ENCODE data around the gene CHMP1A.

CHMP1A gene

DNA sequence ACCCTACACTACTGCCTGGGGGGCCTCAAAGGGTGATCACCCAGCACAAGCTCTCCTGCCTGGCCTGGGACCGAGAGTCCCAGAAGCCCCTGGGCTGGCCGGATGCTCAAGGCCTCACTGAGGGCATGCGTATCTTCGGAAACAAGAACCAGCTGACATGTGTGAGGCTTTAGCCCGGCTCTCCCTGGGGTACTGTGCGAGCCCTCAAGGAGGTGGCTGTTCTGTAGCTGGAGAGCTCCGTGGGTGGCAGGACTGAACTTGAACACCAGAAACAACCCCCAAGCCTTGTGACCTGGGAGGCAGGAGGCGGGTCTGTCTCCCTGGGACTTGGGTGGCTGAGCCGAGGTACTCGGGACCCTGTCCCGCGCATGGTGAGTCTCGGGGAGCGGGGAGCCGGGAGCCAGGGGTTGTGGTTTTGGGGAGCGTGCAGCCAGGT, 37.1 kb downstream of the CHMP1A start:
- no peak overlapping the region for H2BK120ac ChIP-seq (ENCODE audit: insufficient read depth, low read length, poor library complexity)
- no peak overlapping the region for H2AFZ ChIP-seq (ENCODE audit: insufficient read depth, low read length, poor library complexity)
- H3K9ac ChIP-seq (ENCODE audit: low read length): no peak overlapping the region
- no peaks in the 10 kb centered on the region for H3K27me3 ChIP-seq (ENCODE audit: insufficient read depth, low read length)
- no peak overlapping the region for H4K8ac ChIP-seq (ENCODE audit: low read depth, low read length)
- H3K4me1 ChIP-seq (ENCODE audit: control insufficient read depth in 1 of 2, insufficient read depth in 2 of 2, low read length in 2 of 2): peaks cover 3 to 14% of the 10 kb centered on the region in 2 experiments
- no peak overlapping the region for H4K91ac ChIP-seq (ENCODE audit: low read depth, low read length)
- H2BK12ac ChIP-seq (ENCODE audit: low read length): no peak overlapping the region
- no CpG with 5 or more reads among the region's 16 CpGs for WGBS (ENCODE audit: extremely low coverage, insufficient coverage, insufficient read length)
- H3K18ac ChIP-seq (ENCODE audit: low read length): no peak overlapping the region
- no peaks in the 10 kb centered on the region for H3K36me3 ChIP-seq (ENCODE audit: control insufficient read depth in 1 of 2, insufficient read depth in 2 of 2, low read length in 2 of 2)
- H3K4me2 ChIP-seq (ENCODE audit: low read length): no peak overlapping the region
- H3K14ac ChIP-seq (ENCODE audit: low read length): no peak overlapping the region
- no peak for DNase-seq
- no peak overlapping the region for H3K4ac ChIP-seq (ENCODE audit: low read depth, low read length)
- H3K79me1 ChIP-seq (ENCODE audit: low read length): no peaks in the 10 kb centered on the region
- no peak overlapping the region for H2AK5ac ChIP-seq (ENCODE audit: low read length)
- H3K27ac ChIP-seq (ENCODE audit: low read depth, low read length): no peak overlapping the region
- H3K9me3 ChIP-seq (ENCODE audit: insufficient read depth, low read depth, low read length): peaks cover 3% of the 10 kb centered on the region
- H2BK5ac ChIP-seq (ENCODE audit: low read depth, low read length, poor library complexity): no peak overlapping the region
- no peak overlapping the region for H4K12ac ChIP-seq (ENCODE audit: low read depth, low read length)
- no peak overlapping the region for H3K4me3 ChIP-seq (ENCODE audit: low read depth, low read length)
- no peaks in the 10 kb centered on the region for H3K79me2 ChIP-seq (ENCODE audit: control insufficient read depth, insufficient read depth, low read length, poor library complexity)
- H3K23ac ChIP-seq (ENCODE audit: low read length): no peak overlapping the region

DNA sequence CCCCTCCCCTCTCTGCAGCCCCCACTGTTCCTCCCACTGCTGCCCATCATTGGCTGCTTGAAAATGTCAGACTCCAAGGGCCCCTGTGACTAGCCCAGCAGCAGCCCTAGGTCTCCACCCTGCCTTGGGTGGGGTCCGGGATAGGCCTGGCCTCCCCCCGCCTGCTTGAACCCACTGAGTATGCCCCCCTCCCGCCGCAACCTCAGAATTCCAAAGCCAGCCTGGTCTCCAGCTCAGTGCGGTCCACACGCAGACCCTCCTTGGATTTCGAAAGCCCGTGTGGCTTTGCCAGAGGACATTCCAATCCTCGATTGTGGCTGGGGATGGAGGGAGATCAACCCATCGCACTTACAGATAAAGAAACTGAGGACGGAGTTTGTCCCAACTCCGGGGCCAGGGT, 37.7 kb downstream of the CHMP1A start:
- Histone ChIP-seq H4K8ac (ENCODE audit: low read depth, low read length) (no peak overlapping the region), H2BK12ac (ENCODE audit: low read length) (no peak overlapping the region), H3K79me1 (ENCODE audit: low read length) (no peaks in the 10 kb centered on the region), H3K27ac (ENCODE audit: low read depth, low read length) (no peak overlapping the region), H3K4me1 (ENCODE audit: control insufficient read depth in 1 of 2, insufficient read depth in 2 of 2, low read length in 2 of 2) (peaks cover 0 to 10% of the 10 kb centered on the region in 2 experiments), H2BK5ac (ENCODE audit: low read depth, low read length, poor library complexity) (no peak overlapping the region), H3K23ac (ENCODE audit: low read length) (no peak overlapping the region), H3K4ac (ENCODE audit: low read depth, low read length) (no peak overlapping the region), H3K9ac (ENCODE audit: low read length) (no peak overlapping the region), H3K79me2 (ENCODE audit: control insufficient read depth, insufficient read depth, low read length, poor library complexity) (no peaks in the 10 kb centered on the region), H4K91ac (ENCODE audit: low read depth, low read length) (no peak overlapping the region), H2AFZ (ENCODE audit: insufficient read depth, low read length, poor library complexity) (no peak overlapping the region), H2AK5ac (ENCODE audit: low read length) (no peak overlapping the region), H3K4me2 (ENCODE audit: low read length) (no peak overlapping the region), H3K9me3 (ENCODE audit: insufficient read depth, low read depth, low read length) (peaks cover 3% of the 10 kb centered on the region), H3K4me3 (ENCODE audit: low read depth, low read length) (no peak overlapping the region), H3K18ac (ENCODE audit: low read length) (no peak overlapping the region), H2BK120ac (ENCODE audit: insufficient read depth, low read length, poor library complexity) (no peak overlapping the region), H4K12ac (ENCODE audit: low read depth, low read length) (no peak overlapping the region), H3K27me3 (ENCODE audit: insufficient read depth, low read length) (no peaks in the 10 kb centered on the region), H3K36me3 (ENCODE audit: control insufficient read depth in 1 of 2, insufficient read depth in 2 of 2, low read length in 2 of 2) (no peaks in the 10 kb centered on the region), H3K14ac (ENCODE audit: low read length) (no peak overlapping the region)
- WGBS (ENCODE audit: extremely low coverage, insufficient coverage, insufficient read length): no CpG with 5 or more reads among the region's 12 CpGs
- no peak for DNase-seq

DNA sequence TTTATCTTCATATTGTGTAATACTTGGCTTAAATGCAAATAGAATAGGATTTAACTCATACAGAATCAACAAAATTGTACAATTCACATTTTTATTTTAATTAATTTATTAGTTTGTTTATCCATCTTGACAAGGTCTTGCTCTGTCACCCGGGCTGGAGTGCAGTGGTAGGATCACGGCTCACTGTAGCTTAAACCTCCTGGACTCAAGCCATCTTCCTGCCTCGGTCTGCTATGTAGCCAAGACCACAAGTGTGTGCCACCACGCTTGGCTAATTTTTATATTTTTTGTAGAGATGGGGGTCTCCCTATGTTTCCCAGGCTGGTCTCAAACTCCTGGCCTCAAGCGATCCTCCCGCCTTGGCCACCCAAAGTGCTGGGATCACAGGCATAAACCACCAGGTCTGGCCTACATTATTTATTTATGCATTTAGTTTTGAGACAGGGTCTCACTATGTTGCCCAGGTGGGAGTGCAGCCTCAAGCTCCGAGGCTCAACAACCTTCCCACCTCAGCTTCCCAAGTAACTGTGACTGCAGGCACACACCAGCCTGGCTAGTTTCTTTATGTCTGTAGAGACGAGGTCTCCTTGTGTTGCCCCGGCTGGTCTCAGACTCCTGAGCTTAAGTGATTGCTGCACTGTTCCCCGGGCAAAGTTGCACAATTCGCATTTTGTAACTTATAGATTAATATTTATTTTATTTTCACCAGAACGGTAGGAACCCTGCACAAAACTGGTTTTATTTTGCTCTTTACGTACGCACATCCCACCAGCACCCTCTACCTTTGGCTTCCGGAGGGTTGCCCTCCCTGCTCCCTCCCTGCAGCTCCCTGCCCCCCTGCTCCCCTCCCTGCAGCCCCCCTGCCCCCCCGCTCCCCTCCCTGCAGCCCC, 39.2 kb downstream of the CHMP1A start:
- no peak overlapping the region for H3K27ac ChIP-seq (ENCODE audit: low read depth, low read length)
- H3K4ac ChIP-seq (ENCODE audit: low read depth, low read length): no peak overlapping the region
- peaks cover 3% of the 10 kb centered on the region for H3K9me3 ChIP-seq (ENCODE audit: insufficient read depth, low read depth, low read length)
- no peak overlapping the region for H2AK5ac ChIP-seq (ENCODE audit: low read length)
- H2BK5ac ChIP-seq (ENCODE audit: low read depth, low read length, poor library complexity): no peak overlapping the region
- H2BK120ac ChIP-seq (ENCODE audit: insufficient read depth, low read length, poor library complexity): no peak overlapping the region
- no peaks in the 10 kb centered on the region for H3K27me3 ChIP-seq (ENCODE audit: insufficient read depth, low read length)
- H3K23ac ChIP-seq (ENCODE audit: low read length): no peak overlapping the region
- no peak overlapping the region for H3K9ac ChIP-seq (ENCODE audit: low read length)
- no peak overlapping the region for H3K14ac ChIP-seq (ENCODE audit: low read length)
- H4K91ac ChIP-seq (ENCODE audit: low read depth, low read length): no peak overlapping the region
- H3K4me2 ChIP-seq (ENCODE audit: low read length): no peak overlapping the region
- no peaks in the 10 kb centered on the region for H3K79me2 ChIP-seq (ENCODE audit: control insufficient read depth, insufficient read depth, low read length, poor library complexity)
- no peaks in the 10 kb centered on the region for H3K36me3 ChIP-seq (ENCODE audit: control insufficient read depth in 1 of 2, insufficient read depth in 2 of 2, low read length in 2 of 2)
- H4K8ac ChIP-seq (ENCODE audit: low read depth, low read length): no peak overlapping the region
- no peak overlapping the region for H2BK12ac ChIP-seq (ENCODE audit: low read length)
- WGBS (ENCODE audit: extremely low coverage, insufficient coverage, insufficient read length): no CpG with 5 or more reads among the region's 16 CpGs
- no peaks in the 10 kb centered on the region for H3K79me1 ChIP-seq (ENCODE audit: low read length)
- H3K4me1 ChIP-seq (ENCODE audit: control insufficient read depth in 1 of 2, insufficient read depth in 2 of 2, low read length in 2 of 2): peaks cover 0 to 2% of the 10 kb centered on the region in 2 experiments
- no peak overlapping the region for H3K18ac ChIP-seq (ENCODE audit: low read length)
- no peak overlapping the region for H4K12ac ChIP-seq (ENCODE audit: low read depth, low read length)
- H2AFZ ChIP-seq (ENCODE audit: insufficient read depth, low read length, poor library complexity): no peak overlapping the region
- no peak overlapping the region for H3K4me3 ChIP-seq (ENCODE audit: low read depth, low read length)
- no peak for DNase-seq

DNA sequence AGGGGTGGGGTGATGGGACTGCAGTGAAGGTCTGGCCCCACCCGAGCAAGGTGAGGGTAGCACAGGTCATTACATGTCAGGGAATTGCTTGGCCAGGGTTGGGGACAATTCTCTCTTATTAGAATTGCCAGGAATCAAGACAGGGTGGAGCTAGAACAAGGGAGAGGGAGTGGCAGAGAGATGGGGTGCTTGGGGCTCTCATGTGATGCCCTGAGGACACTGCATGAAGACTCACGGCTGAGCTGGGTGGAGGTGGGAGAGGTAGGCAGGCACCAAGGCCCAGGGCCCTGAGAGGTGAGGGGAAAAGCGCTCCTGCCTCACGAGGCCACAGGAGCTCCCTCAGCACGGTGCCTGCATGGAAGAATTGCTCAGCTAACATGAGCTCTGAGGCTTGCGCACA, 40.5 kb downstream of the CHMP1A start:
- no peak overlapping the region for H2AFZ ChIP-seq (ENCODE audit: insufficient read depth, low read length, poor library complexity)
- DNase-seq: no peak

More for the DNA sequence above, 40.5 kb downstream of the CHMP1A start:
- no peak overlapping the region for H3K27ac ChIP-seq (ENCODE audit: low read depth, low read length)
- no peak overlapping the region for H4K12ac ChIP-seq (ENCODE audit: low read depth, low read length)
- no peak overlapping the region for H3K4ac ChIP-seq (ENCODE audit: low read depth, low read length)
- H2BK5ac ChIP-seq (ENCODE audit: low read depth, low read length, poor library complexity): no peak overlapping the region
- no peak overlapping the region for H3K14ac ChIP-seq (ENCODE audit: low read length)
- H3K4me2 ChIP-seq (ENCODE audit: low read length): no peak overlapping the region
- no peak overlapping the region for H4K91ac ChIP-seq (ENCODE audit: low read depth, low read length)
- no peaks in the 10 kb centered on the region for H3K4me1 ChIP-seq (ENCODE audit: control insufficient read depth in 1 of 2, insufficient read depth in 2 of 2, low read length in 2 of 2)
- no peaks in the 10 kb centered on the region for H3K79me2 ChIP-seq (ENCODE audit: control insufficient read depth, insufficient read depth, low read length, poor library complexity)
- H3K9ac ChIP-seq (ENCODE audit: low read length): no peak overlapping the region
- no CpG with 5 or more reads among the region's 6 CpGs for WGBS (ENCODE audit: extremely low coverage, insufficient coverage, insufficient read length)
- no peaks in the 10 kb centered on the region for H3K36me3 ChIP-seq (ENCODE audit: control insufficient read depth in 1 of 2, insufficient read depth in 2 of 2, low read length in 2 of 2)
- H3K18ac ChIP-seq (ENCODE audit: low read length): no peak overlapping the region
- H2AK5ac ChIP-seq (ENCODE audit: low read length): no peak overlapping the region
- no peaks in the 10 kb centered on the region for H3K79me1 ChIP-seq (ENCODE audit: low read length)
- peaks cover 3% of the 10 kb centered on the region for H3K9me3 ChIP-seq (ENCODE audit: insufficient read depth, low read depth, low read length)
- H3K23ac ChIP-seq (ENCODE audit: low read length): no peak overlapping the region
- no peak overlapping the region for H2BK120ac ChIP-seq (ENCODE audit: insufficient read depth, low read length, poor library complexity)
- no peak overlapping the region for H4K8ac ChIP-seq (ENCODE audit: low read depth, low read length)
- no peak overlapping the region for H2BK12ac ChIP-seq (ENCODE audit: low read length)
- H3K4me3 ChIP-seq (ENCODE audit: low read depth, low read length): no peak overlapping the region
- no peaks in the 10 kb centered on the region for H3K27me3 ChIP-seq (ENCODE audit: insufficient read depth, low read length)

Measured in trophoblast cell (in vitro differentiated cells and primary cell).